Activated CD4-positive, alpha-beta T cell treated with anti-CD3 and anti-CD28 coated beads, Interleukin-2, amount 10 ng/mL, durations not matched to agents 24 days and 14 days (primary cell): ENCODE measurements around the gene MOBP. TPM values are rescaled to one million over a fixed set of nuclear protein-coding genes. Genes with fewer than 3 reads are reported as not detected.

Experiments
- DNase-seq: peaks from one replicate; pipeline ENCODE4 v3.0.0; 2022
- H3K27ac Mint-ChIP-seq: one replicate; pipeline ENCODE4 v1.8.0; 2022; ENCODE audit warnings: mild to moderate bottlenecking, mixed read lengths
- H3K27me3 Mint-ChIP-seq: one replicate; pipeline ENCODE4 v1.8.0; 2022; ENCODE audit warnings: mixed read lengths
- H3K36me3 Mint-ChIP-seq: one replicate; pipeline ENCODE4 v1.8.0; 2022; ENCODE audit warnings: low read depth, mild to moderate bottlenecking, mixed read lengths
- H3K4me1 Mint-ChIP-seq: one replicate; pipeline ENCODE4 v1.8.0; 2021; ENCODE audit warnings: mixed read lengths
- H3K4me3 Mint-ChIP-seq: one replicate; pipeline ENCODE4 v1.8.0; 2022; ENCODE audit warnings: mild to moderate bottlenecking, moderate library complexity, mixed read lengths
- H3K9me3 Mint-ChIP-seq: one replicate; pipeline ENCODE4 v1.8.0; 2021; ENCODE audit warnings: mixed read lengths
- intact Hi-C: fragments of 100-400 bp; cut with micrococcal nuclease; formaldehyde crosslinking; loops from one replicate; pipeline ENCODE4 v1.15.1; 2023
- total RNA-seq: library from RNA; stranded (reverse); gene quantifications from 2 replicates; pipeline ENCODE4 v1.2.3, GENCODE V29; 2022

MOBP gene
- total RNA-seq, 1 donor from 2014 or later = not detected

DNA sequence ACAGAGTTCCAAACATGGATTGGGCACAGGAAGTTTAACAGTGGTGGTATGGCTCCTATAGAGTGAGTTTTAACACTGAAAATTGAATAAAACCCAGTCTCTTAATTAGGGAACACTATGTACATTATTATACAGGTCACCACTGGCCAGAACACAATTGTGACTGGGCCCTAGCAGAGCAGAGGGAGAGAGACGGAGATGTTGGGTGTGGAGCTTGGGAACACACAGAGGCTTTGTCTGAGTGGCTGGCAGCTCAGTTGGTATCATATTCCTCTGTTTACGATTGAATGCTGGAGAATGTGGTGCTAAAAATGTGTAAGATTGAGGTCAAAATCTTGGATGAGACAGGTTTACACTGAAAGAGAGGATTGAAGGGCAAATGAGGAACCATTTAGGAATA lies 6.8 kb upstream of the MOBP start:
- Mint-ChIP-seq H3K4me3 (no peak overlapping the region), H3K27ac (no peak overlapping the region), H3K4me1 (no peaks in the 10 kb centered on the region), H3K9me3 (no peaks in the 10 kb centered on the region), H3K27me3 (peaks cover 19% of the 10 kb centered on the region), H3K36me3 (no peaks in the 10 kb centered on the region)
- intact Hi-C loops = no loop called here
- DNase-seq = no peak

DNA sequence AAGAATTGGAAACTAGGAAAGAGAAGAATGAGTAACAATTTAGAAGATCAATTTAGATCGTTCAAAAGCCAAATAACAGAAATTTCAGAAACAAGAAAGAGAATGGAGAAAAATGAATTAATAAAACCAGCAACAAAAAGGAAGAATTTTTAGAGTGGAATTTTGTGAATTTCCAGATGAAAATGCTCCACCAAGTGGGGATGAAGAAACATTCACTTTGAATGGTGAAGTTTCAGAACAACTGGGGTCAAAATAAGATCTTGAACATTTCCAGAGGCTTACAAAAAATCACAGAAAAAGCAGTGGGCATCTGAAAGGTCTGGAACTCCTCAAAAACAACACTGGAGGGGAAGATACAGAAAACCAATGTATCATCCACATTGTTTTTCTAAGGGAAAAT lies 4.2 kb upstream of the MOBP start:
- no peak overlapping the region for H3K4me3 Mint-ChIP-seq
- no peak overlapping the region for H3K27ac Mint-ChIP-seq
- H3K9me3 Mint-ChIP-seq = no peaks in the 10 kb centered on the region
- H3K36me3 Mint-ChIP-seq = no peaks in the 10 kb centered on the region
- intact Hi-C loops = no loop called here
- DNase-seq = no peak
- H3K27me3 Mint-ChIP-seq = peaks cover 24% of the 10 kb centered on the region
- H3K4me1 Mint-ChIP-seq = no peaks in the 10 kb centered on the region

- H3K4me3 Mint-ChIP-seq = no peak overlapping the region
- H3K27ac Mint-ChIP-seq = no peak overlapping the region
- intact Hi-C loops = no loop called here
- H3K4me1 Mint-ChIP-seq = no peaks in the 10 kb centered on the region
- peaks cover 25% of the 10 kb centered on the region for H3K27me3 Mint-ChIP-seq
- DNase-seq = no peak
- H3K9me3 Mint-ChIP-seq = no peaks in the 10 kb centered on the region
- H3K36me3 Mint-ChIP-seq = no peaks in the 10 kb centered on the region
These were observed 492 bp upstream of the MOBP start for GRCh38 chr3:39466988-39467387.

GRCh38 chr3:39468108-39468436 lies 592 bp downstream of the MOBP start:
- intact Hi-C loops = no loop called here
- Mint-ChIP-seq H3K9me3 (no peaks in the 10 kb centered on the region), H3K27ac (no peak overlapping the region), H3K27me3 (peaks cover 20% of the 10 kb centered on the region), H3K36me3 (no peaks in the 10 kb centered on the region), H3K4me1 (no peaks in the 10 kb centered on the region), H3K4me3 (no peak overlapping the region)
- no peak for DNase-seq

DNA sequence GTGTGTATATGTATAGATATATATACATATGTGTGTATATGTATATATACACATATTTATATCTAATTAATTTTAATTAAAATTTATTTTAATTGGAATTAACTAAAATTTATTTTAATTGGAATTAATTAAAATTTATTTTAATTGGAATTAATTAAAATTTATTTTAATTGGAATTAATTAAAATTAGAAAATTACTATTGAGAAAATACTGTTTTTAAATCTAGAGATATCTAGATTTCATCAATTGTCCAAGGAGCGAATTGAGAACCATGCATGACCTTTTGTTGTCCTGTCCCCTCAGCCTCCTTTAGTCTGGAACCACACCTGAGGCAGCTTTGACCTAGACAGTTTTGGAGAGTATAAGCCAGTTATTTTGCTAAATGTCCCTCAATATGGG lies 1.8 kb downstream of the MOBP start:
- Mint-ChIP-seq H3K4me3 (no peak overlapping the region), H3K36me3 (no peaks in the 10 kb centered on the region), H3K27ac (no peak overlapping the region), H3K27me3 (peaks cover 14% of the 10 kb centered on the region), H3K9me3 (no peaks in the 10 kb centered on the region), H3K4me1 (no peaks in the 10 kb centered on the region)
- intact Hi-C loops = no loop called here
- no peak for DNase-seq

- peaks cover 12% of the 10 kb centered on the region for H3K27me3 Mint-ChIP-seq
- DNase-seq = no peak
- H3K4me1 Mint-ChIP-seq = no peaks in the 10 kb centered on the region
- H3K36me3 Mint-ChIP-seq = no peaks in the 10 kb centered on the region
- no peaks in the 10 kb centered on the region for H3K9me3 Mint-ChIP-seq
- no peak overlapping the region for H3K27ac Mint-ChIP-seq
- H3K4me3 Mint-ChIP-seq = no peak overlapping the region
- intact Hi-C loops = no loop called here
These were observed 2.5 kb downstream of the MOBP start for GRCh38 chr3:39469945-39470344.

DNA sequence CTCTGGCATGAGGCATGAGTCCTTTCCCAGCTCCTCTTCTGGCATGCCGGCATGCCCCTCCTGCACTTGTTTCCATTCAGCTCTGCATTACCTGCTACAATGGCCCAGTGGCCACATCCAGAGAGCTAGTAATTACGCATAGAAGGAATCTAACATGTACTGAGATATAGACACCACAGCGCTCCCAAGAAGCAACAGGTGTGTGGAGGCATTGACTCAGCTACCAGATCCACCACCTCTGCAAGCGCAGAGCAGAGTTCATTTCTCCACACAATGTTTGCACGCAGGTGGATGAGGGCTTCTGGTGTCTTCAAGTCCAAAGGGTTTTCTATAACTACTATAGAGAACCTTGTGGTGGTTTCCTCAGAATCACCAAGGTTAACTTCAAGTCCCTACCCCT lies 4.2 kb downstream of the MOBP start:
- intact Hi-C loops = no loop called here
- DNase-seq = no peak
- Mint-ChIP-seq H3K36me3 (no peaks in the 10 kb centered on the region), H3K4me1 (no peaks in the 10 kb centered on the region), H3K9me3 (no peaks in the 10 kb centered on the region), H3K27me3 (peaks cover 14% of the 10 kb centered on the region), H3K27ac (no peak overlapping the region), H3K4me3 (no peak overlapping the region)

- no peak for DNase-seq
- H3K27me3 Mint-ChIP-seq = peaks cover 12% of the 10 kb centered on the region
- no peaks in the 10 kb centered on the region for H3K9me3 Mint-ChIP-seq
- intact Hi-C loops = no loop called here
- H3K27ac Mint-ChIP-seq = no peak overlapping the region
- H3K4me3 Mint-ChIP-seq = no peak overlapping the region
- H3K36me3 Mint-ChIP-seq = no peaks in the 10 kb centered on the region
- H3K4me1 Mint-ChIP-seq = no peaks in the 10 kb centered on the region
These were observed 6.1 kb downstream of the MOBP start for GRCh38 chr3:39473452-39474125.

DNA sequence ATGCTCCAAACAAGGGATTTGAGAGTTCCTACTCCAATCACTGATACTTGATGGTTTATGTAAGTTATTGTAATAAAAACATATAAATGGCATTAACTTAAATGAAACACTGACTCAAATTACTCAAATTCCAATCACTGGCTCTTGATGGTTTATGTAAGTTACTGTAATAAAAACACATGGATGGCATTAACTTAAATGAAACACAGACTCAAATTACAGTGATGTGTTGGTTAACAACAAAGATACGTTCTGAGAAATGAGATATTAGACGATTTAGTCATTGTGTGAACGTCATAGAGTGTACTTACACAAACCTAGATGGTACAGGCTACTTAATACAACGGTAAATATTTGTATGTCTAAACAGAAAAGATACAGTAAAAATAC lies 6.6 kb downstream of the MOBP start:
- intact Hi-C loops = no loop called here
- no peaks in the 10 kb centered on the region for H3K4me1 Mint-ChIP-seq
- no peaks in the 10 kb centered on the region for H3K36me3 Mint-ChIP-seq
- no peaks in the 10 kb centered on the region for H3K9me3 Mint-ChIP-seq
- peaks cover 12% of the 10 kb centered on the region for H3K27me3 Mint-ChIP-seq
- H3K27ac Mint-ChIP-seq = no peak overlapping the region
- no peak overlapping the region for H3K4me3 Mint-ChIP-seq
- DNase-seq = no peak

DNA sequence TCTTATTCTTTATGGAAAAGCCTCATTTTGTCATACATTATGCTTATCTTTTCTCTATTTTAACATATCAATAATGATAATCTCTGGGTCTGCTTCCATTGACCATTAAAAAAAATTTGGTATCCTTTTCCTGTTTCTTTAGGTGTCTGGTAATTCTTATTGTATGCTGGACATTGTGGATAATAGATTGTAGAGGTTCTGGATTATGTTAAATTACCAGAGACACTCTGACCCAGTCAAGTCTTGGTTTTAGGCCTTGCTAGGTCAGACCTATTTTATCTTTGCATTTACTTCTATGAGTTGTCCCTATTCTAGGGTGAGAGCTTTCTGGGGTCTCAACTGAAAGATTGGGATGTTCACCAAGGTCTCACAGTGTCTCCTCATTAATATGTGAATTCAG lies 9.3 kb downstream of the MOBP start:
- Mint-ChIP-seq H3K27me3 (peaks cover 8% of the 10 kb centered on the region), H3K4me3 (no peak overlapping the region), H3K4me1 (no peaks in the 10 kb centered on the region), H3K9me3 (no peaks in the 10 kb centered on the region), H3K36me3 (no peaks in the 10 kb centered on the region), H3K27ac (no peak overlapping the region)
- intact Hi-C loops = no loop called here
- no peak for DNase-seq

- no peaks in the 10 kb centered on the region for H3K4me1 Mint-ChIP-seq
- H3K9me3 Mint-ChIP-seq = no peaks in the 10 kb centered on the region
- H3K36me3 Mint-ChIP-seq = no peaks in the 10 kb centered on the region
- H3K27me3 Mint-ChIP-seq = peaks cover 8% of the 10 kb centered on the region
- no peak for DNase-seq
- intact Hi-C loops = no loop called here
- H3K4me3 Mint-ChIP-seq = no peak overlapping the region
- no peak overlapping the region for H3K27ac Mint-ChIP-seq
These were observed 10.7 kb downstream of the MOBP start for GRCh38 chr3:39478226-39478625.

DNA sequence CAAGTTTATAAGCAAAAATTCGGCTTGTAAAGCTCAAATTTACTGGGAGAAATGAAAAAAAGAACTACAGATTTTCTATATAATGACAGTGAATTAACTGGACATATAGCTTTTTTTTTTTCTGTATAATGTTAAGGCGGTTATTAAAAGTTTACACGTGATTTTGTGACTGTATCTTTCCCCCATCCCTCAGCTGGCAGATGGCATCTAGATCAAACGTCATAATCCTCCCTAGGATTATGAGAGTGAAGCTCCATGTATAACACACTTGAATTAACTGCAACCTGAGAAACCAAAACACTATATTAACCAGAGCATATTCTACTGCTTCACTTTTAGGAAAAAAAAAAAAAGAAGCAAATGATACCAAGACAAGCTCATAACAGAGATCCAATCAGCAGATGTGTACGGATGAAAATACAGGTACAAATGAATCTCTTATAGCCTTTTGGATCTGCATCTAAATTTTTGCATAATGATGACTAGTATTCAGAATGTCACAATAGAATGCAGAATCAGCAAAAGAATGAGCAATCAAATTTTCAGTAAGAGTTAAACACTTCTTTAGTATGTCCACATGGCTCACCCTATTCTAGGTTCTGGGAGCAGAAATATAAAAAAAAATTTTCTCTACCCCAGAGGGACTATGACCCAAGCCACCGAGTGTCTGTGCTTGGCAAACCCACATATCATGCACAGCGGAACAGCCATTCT lies 12.4 kb downstream of the MOBP start:
- Mint-ChIP-seq H3K27ac (no peak overlapping the region), H3K4me3 (no peak overlapping the region), H3K36me3 (no peaks in the 10 kb centered on the region), H3K4me1 (no peaks in the 10 kb centered on the region), H3K27me3 (peaks cover 5% of the 10 kb centered on the region), H3K9me3 (no peaks in the 10 kb centered on the region)
- DNase-seq = no peak
- intact Hi-C loops = no loop called here

DNA sequence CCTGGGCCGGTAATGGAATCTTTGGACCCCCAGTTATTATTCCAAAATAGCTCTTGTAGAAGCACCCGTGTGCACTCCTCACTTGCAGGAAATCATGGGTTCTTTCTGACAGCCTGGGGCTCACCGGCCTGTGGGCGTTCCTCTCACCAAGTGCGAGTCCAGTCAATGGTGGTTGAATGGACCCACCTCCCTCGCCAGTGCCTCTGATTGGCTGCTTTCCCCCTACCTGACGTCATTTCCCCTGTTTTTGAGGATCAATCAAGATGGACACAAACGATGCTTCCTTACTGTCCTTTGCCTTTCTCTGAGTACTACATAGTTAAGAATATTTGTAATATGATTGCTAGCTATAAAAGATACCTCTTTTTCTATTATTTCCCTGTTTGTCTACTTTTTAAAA lies 18.1 kb downstream of the MOBP start:
- Mint-ChIP-seq H3K4me3 (no peak overlapping the region), H3K4me1 (no peaks in the 10 kb centered on the region), H3K9me3 (no peaks in the 10 kb centered on the region), H3K27ac (no peak overlapping the region), H3K36me3 (no peaks in the 10 kb centered on the region), H3K27me3 (peaks cover 10% of the 10 kb centered on the region)
- intact Hi-C loops = no loop called here
- no peak for DNase-seq

GRCh38 chr3:39491014-39491413 lies 23.5 kb downstream of the MOBP start:
- no peak for DNase-seq
- Mint-ChIP-seq H3K36me3 (no peaks in the 10 kb centered on the region), H3K27ac (no peak overlapping the region), H3K27me3 (peaks cover 27% of the 10 kb centered on the region), H3K4me1 (no peaks in the 10 kb centered on the region), H3K9me3 (no peaks in the 10 kb centered on the region), H3K4me3 (no peak overlapping the region)
- intact Hi-C loops = no loop called here
